HCT116 (cell line): ENCODE data around the gene EN2. TPM values are rescaled to one million over a fixed set of nuclear protein-coding genes. Genes with fewer than 3 reads are reported as not detected.

Experiments
- ATAC-seq: fragments of 200-7000 bp; cut with Tn5 transposase; 2 replicates; pipeline ENCODE4 v1.9.1; 2020; ENCODE audit warnings: mild to moderate bottlenecking, moderate library complexity
- BruUV-seq: library from RNA; stranded (reverse); fragments of 400-500 nt; replicated peaks from 2 replicates; lab custom pipeline; 2021; lab: Mats Ljungman, UMichigan
- CTCF ChIA-PET: fragments of 300-600 bp; sonication (Branson Sonifier 250); formaldehyde crosslinking; loops from one replicate; lab custom pipeline; 2021; ENCODE audit warnings: antibody characterized with exemption; lab: Charles Lee
- POLR2A ChIA-PET: fragments of 300-600, 350-600 bp; sonication (Branson Sonifier 250); formaldehyde crosslinking; loops from one replicate; lab custom pipeline; 2021; ENCODE audit warnings: antibody characterized with exemption; lab: Charles Lee
- RAD21 ChIA-PET, 2 experiments: fragments of 300-600 bp; sonication (Branson Sonifier 250); formaldehyde crosslinking; loops; one replicate each; lab custom pipeline; 2023; ENCODE audit warnings: low total read pairs in 2 of 2; ENCODE audit not compliant: uncharacterized antibody in 2 of 2, unreplicated experiment in 2 of 2, low non-redundant PET in 1 of 2; lab: Charles Lee
- DNase-seq: peaks from one replicate; pipeline ENCODE4 v3.0.0-alpha.2; 2010; ENCODE audit warnings: low read depth, low spot score
- H2AFZ ChIP-seq: fragments of 200-600 bp; shearing (Covaris generic), sonication (generic); 2 replicates; pipeline ENCODE4 v1.6.1; 2017; ENCODE audit warnings: low read depth, mixed run types, mixed read lengths, antibody characterized with exemption, low read length; ENCODE audit not compliant: poor library complexity, severe bottlenecking
- H3K27ac ChIP-seq: 2 replicates; pipeline ENCODE4 v1.5.1; 2012; ENCODE audit warnings: low read depth, low read length
- H3K27me3 ChIP-seq: fragments of 200-600 bp; sonication (generic); 2 replicates; pipeline ENCODE4 v1.6.1; 2016; ENCODE audit warnings: mixed run types, low read length, mixed read lengths; ENCODE audit not compliant: insufficient read depth
- H3K36me3 ChIP-seq, 2 experiments: fragments of 200-500 bp in 1 of 2; fragments of 200-600 bp in 1 of 2; sonication (Bioruptor generic) in 1 of 2; sonication (generic) in 1 of 2; 2 replicates each; pipeline versions ENCODE4 v1.5.1 to v1.6.1; 2014 to 2016; ENCODE audit warnings: low read length in 2 of 2, inconsistent platforms in 1 of 2, mixed read lengths in 1 of 2, mixed run types in 1 of 2; ENCODE audit not compliant: insufficient read depth in 2 of 2, control insufficient read depth in 1 of 2
- H3K4me1 ChIP-seq, 2 experiments: fragments of 200-600 bp in 1 of 2; sonication (generic) in 1 of 2; 2 replicates each; pipeline versions ENCODE4 v1.5.1 to v1.6.1; 2012 to 2017; ENCODE audit warnings: low read length in 2 of 2, inconsistent platforms in 1 of 2, mild to moderate bottlenecking in 1 of 2, mixed read lengths in 1 of 2, mixed run types in 1 of 2, moderate library complexity in 1 of 2; ENCODE audit not compliant: insufficient read depth in 2 of 2, control insufficient read depth in 1 of 2
- H3K4me2 ChIP-seq: fragments of 200-600 bp; sonication (generic); 2 replicates; pipeline ENCODE4 v1.6.1; 2017; ENCODE audit warnings: mixed run types, low read length, mixed read lengths
- H3K4me3 ChIP-seq, 2 experiments: fragments of 200-600 bp in 1 of 2; sonication (generic) in 1 of 2; replicated peaks in 1 of 2; 2 replicates each; pipeline ENCODE4 v1.5.1; 2011 to 2016; ENCODE audit warnings: low read length in 2 of 2, control low read depth in 1 of 2, low read depth in 1 of 2, mild to moderate bottlenecking in 1 of 2, mixed read lengths in 1 of 2, mixed run types in 1 of 2
- H3K79me2 ChIP-seq: fragments of 200-600 bp; sonication (generic); 2 replicates; pipeline ENCODE4 v1.6.1; 2017; ENCODE audit warnings: mild to moderate bottlenecking, mixed run types, low read length, moderate library complexity, mixed read lengths; ENCODE audit not compliant: insufficient read depth
- H3K9ac ChIP-seq: fragments of 200-600 bp; sonication (generic); 2 replicates; pipeline ENCODE4 v1.6.1; 2016; ENCODE audit warnings: low read length, mixed read lengths
- H3K9me2 ChIP-seq: fragments of 200-600 bp; sonication (generic), shearing (Covaris generic); 2 replicates; pipeline ENCODE4 v1.6.1; 2017; ENCODE audit warnings: mixed run types, mild to moderate bottlenecking, moderate library complexity; ENCODE audit not compliant: insufficient read depth
- H3K9me3 ChIP-seq, 2 experiments: fragments of 200-500 bp in 1 of 2; fragments of 200-600 bp in 1 of 2; sonication (Bioruptor generic) in 1 of 2; sonication (generic) in 1 of 2; 2 replicates each; pipeline ENCODE4 v1.6.1; 2014 to 2017; ENCODE audit warnings: low read length in 2 of 2, mixed read lengths in 2 of 2, inconsistent platforms in 1 of 2, low read depth in 1 of 2, mild to moderate bottlenecking in 1 of 2, mixed run types in 1 of 2, moderate library complexity in 1 of 2; ENCODE audit not compliant: control insufficient read depth in 1 of 2, insufficient read depth in 1 of 2
- H4K20me1 ChIP-seq: fragments of 200-600 bp; sonication (generic), shearing (Covaris generic); 2 replicates; pipeline ENCODE4 v1.6.1; 2017; ENCODE audit warnings: mixed run types, mild to moderate bottlenecking, moderate library complexity; ENCODE audit not compliant: insufficient read depth
- CTCF ChIP-seq, 3 experiments: fragments of 200-600 bp in 1 of 3; sonication (generic) in 1 of 3; IDR thresholded peaks in 2 of 3; conservative IDR thresholded peaks in 1 of 3; 2 replicates each; pipeline ENCODE4 v1.5.1; 2012 to 2017; ENCODE audit warnings: low read depth in 2 of 3, low read length in 2 of 3, antibody characterized with exemption in 1 of 3, borderline replicate concordance in 1 of 3, control low read depth in 1 of 3, mild to moderate bottlenecking in 1 of 3, mixed read lengths in 1 of 3, mixed run types in 1 of 3, moderate library complexity in 1 of 3; ENCODE audit not compliant: insufficient read depth in 1 of 3
- FOSL1 ChIP-seq: IDR thresholded peaks from 2 replicates; pipeline ENCODE4 v1.6.1; 2012; ENCODE audit warnings: low read depth
- MAX ChIP-seq: IDR thresholded peaks from 2 replicates; pipeline ENCODE4 v1.6.1; 2012
- POLR2A ChIP-seq: IDR thresholded peaks from 2 replicates; pipeline ENCODE4 v1.7.0; 2011; ENCODE audit warnings: borderline replicate concordance; ENCODE audit not compliant: insufficient read depth, insufficient read length; ENCODE audit errors: extremely low read depth
- YY1 ChIP-seq: IDR thresholded peaks from 2 replicates; pipeline ENCODE4 v1.6.1; 2011; ENCODE audit warnings: low read length, low read depth, moderate library complexity, mild to moderate bottlenecking; ENCODE audit not compliant: insufficient replicate concordance; ENCODE audit errors: extremely low read depth
- intact Hi-C: fragments of 100-400 bp; cut with micrococcal nuclease; formaldehyde crosslinking; loops from 2 replicates; pipeline ENCODE4 v1.10.0; 2022
- total RNA-seq: library from RNA; stranded (reverse); gene quantifications from one replicate; pipeline ENCODE4 v1.2.1, GENCODE V29; 2021; ENCODE audit not compliant: unreplicated experiment
- TF ChIP-seq, protein P1 (sequence below): IDR thresholded peaks from 2 replicates; pipeline ENCODE4 v1.6.1; 2011; ENCODE audit warnings: mild to moderate bottlenecking, low read length, moderate library complexity; ENCODE audit not compliant: insufficient replicate concordance; ENCODE audit errors: extremely low read depth

Gene EN2
- total RNA-seq, 1 experiment from 2014 or later, result 0.32 TPM

GRCh38 chr7:155424301-155425010 lies 33.5 kb upstream of the EN2 start:
- no peak overlapping the region for H3K4me2 ChIP-seq
- no peaks in the 10 kb centered on the region for H3K79me2 ChIP-seq
- TF ChIP-seq MAX, result no peak
- TF ChIP-seq YY1, result no peak
- TF ChIP-seq, protein P1, sequence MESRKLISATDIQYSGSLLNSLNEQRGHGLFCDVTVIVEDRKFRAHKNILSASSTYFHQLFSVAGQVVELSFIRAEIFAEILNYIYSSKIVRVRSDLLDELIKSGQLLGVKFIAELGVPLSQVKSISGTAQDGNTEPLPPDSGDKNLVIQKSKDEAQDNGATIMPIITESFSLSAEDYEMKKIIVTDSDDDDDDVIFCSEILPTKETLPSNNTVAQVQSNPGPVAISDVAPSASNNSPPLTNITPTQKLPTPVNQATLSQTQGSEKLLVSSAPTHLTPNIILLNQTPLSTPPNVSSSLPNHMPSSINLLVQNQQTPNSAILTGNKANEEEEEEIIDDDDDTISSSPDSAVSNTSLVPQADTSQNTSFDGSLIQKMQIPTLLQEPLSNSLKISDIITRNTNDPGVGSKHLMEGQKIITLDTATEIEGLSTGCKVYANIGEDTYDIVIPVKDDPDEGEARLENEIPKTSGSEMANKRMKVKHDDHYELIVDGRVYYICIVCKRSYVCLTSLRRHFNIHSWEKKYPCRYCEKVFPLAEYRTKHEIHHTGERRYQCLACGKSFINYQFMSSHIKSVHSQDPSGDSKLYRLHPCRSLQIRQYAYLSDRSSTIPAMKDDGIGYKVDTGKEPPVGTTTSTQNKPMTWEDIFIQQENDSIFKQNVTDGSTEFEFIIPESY, result no peak
- TF ChIP-seq POLR2A, result no peak
- TF ChIP-seq CTCF (IDR thresholded peaks at IDR 0.05 in 2 of 3, conservative IDR thresholded peaks at IDR 0.05 in 1 of 3; ENCODE audit: borderline replicate concordance in 1 of 3, insufficient read depth in 1 of 3, low read depth in 2 of 3, low read length in 2 of 3), result no peak
- no peak for TF ChIP-seq FOSL1
- no peaks in the 10 kb centered on the region for H3K36me3 ChIP-seq
- H3K9me2 ChIP-seq, result no peaks in the 10 kb centered on the region
- no peaks in the 10 kb centered on the region for H4K20me1 ChIP-seq
- H3K9ac ChIP-seq, result no peak overlapping the region
- H3K4me1 ChIP-seq, result no peaks in the 10 kb centered on the region
- intact Hi-C loops, result no loop called here
- H3K27ac ChIP-seq, result no peak overlapping the region
- no peak overlapping the region for H2AFZ ChIP-seq
- ChIA-PET CTCF (no interaction called here), POLR2A (no interaction called here), RAD21 (no interaction called here)
- H3K4me3 ChIP-seq, result no peak overlapping the region
- H3K9me3 ChIP-seq, result no peaks in the 10 kb centered on the region
- no TSS peak for BruUV-seq
- peaks cover 18% of the 10 kb centered on the region for H3K27me3 ChIP-seq
- DNase-seq, result no peak
- ATAC-seq, result no peak
